Caki2 (cell line): ENCODE data around the gene TMC6. TPM values are rescaled to one million over a fixed set of nuclear protein-coding genes. Genes with fewer than 3 reads are reported as not detected.
"Not testable (repeated sequence)": the region's sequence is repeated elsewhere in the genome, so short reads cannot be mapped to it uniquely, and the experiment has no call there.

Experiments used
- DNase-seq: peaks from one replicate; pipeline ENCODE4 v3.0.0-alpha.2; 2015; ENCODE audit warnings: low read depth
- in situ Hi-C: cut with HindIII; loops from 2 replicates; pipeline ENCODE4 v1.10.0; 2016; ENCODE audit warnings: low sequenced_read_pairs, low pct_unique_long_range_greater_than_20kb, mixed read lengths
- total RNA-seq: library from RNA; depleted of rRNA; stranded (reverse); fragments of >200 nt; shearing (Covaris generic); gene quantifications from 2 replicates; pipeline ENCODE4 v1.2.3, GENCODE V29; 2014; ENCODE audit warnings: low replicate concordance

The TMC6 gene
- total RNA-seq, 1 experiment from 2014 or later: 31.4 TPM

- in situ Hi-C loops: no loop called here
- DNase-seq: no peak
These were observed 12.1 kb downstream of the TMC6 start for GRCh38 chr17:78116411-78116810.

DNA sequence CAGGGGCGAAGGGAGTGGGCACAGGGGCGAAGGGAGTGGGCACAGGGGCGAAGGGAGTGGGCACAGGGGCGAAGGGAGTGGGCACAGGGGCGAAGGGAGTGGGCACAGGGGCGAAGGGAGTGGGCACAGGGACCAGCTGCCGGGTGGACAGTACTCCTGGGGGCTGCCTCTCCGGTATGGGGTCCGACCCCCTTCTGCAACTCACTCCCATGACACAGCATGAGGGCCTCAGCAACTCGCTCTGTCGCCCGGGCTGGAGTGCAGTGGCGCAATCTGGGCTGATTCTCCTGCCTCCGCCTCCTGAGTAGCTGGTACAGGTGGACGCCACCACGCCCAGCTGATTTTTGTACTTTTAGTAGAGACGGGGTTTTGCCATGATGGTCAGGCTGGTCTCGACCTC is 12.8 kb downstream of the TMC6 start:
- DNase-seq, in situ Hi-C loops: not testable (repeated sequence)

DNA sequence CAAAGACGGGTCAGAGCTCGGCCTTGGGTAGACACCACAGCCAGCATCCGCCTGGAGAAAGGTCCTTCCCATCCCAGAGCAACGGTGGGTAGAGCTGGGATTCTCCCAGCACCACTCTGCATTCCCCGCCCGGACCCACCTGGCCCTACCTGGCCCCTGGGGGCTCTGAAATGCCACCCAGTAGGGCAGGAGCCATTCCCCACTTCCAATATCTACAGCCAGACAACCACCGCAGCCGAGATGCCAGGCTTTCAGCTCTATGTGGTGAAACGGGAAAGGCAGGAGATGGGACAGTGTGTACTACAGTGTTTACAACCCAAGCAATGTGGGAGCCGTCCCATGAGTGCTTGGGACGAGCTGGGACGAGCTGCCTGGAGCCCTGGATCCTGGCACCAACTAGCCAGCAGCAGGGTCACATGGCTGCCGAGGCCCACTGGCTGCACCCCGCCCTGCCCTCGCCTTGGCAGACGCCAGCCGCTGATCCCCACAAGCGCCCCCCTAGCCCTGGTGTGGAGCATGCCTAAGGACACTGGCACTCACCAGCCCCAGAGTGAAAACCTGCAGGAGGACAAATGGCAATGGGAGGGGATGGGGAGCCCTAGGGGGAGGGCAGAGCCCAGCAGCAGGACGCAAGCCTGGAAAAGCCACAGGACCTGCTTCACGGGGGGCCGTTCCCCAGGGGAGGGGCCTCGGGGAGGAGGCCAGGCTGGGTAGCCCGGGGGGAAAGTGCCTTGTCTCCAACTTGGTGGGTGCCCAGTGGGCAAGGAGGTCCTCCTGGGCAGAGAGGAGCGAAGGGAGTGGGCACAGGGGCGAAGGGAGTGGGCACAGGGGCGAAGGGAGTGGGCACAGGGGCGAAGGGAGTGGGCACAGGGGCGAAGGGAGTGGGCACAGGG is 13.5 kb downstream of the TMC6 start:
- DNase-seq: no peak
- in situ Hi-C loops: no loop called here

- in situ Hi-C loops: no loop called here
- DNase-seq: no peak
These were observed 14.5 kb downstream of the TMC6 start for GRCh38 chr17:78113804-78114785.

DNA sequence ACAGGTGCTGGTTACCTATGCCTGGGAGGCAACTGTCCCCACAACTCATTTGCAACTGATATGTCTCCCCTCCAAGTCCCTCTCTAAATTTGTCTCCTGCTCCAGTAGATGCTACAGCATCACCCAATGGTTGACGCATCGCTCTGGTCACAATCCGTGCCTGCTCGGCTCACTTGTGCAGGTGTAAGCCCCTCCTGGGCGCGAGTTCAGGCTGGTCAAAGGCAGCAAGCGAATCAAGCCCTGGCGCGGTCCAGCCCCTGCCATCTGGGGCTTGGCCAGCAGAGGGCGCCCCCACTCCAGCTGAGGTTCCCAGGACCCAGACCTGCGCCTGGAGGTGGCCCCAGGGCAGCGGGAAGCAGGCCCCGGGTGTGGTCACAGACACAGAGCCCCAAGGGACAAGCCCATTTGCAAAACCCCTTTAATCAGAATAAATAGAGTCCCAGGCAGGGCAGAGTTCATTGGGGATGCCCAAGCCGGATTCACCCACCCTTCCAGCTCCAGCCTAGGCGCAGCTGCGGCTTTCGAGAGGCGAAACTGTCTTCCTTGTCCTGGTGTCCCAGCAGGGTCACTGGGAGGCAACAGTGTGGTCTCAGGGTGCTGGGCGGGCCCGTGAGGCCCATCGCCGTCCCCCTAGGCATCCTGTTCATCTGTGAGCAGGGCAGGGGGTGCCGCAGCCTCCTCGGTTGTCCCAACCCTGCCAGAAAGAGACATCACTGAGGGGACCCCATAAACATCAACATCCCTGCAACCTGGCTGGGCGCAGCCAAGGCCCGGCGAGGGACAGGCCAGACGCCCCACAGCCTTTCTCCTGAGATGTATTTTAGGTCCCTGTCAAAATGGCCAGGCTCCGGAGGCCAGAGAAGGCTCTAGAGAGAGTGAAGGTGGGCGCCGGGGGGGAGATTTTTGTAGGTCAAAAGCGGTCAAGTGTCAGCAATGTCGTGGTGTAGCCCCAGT is 15.8 kb downstream of the TMC6 start:
- peak; percentile 54 for DNase-seq
- in situ Hi-C loops: no loop called here

- DNase-seq: no peak
- in situ Hi-C loops: no loop called here
These were observed 16.6 kb downstream of the TMC6 start for GRCh38 chr17:78111727-78112517.

- in situ Hi-C loops: no loop called here
These were observed 17.4 kb downstream of the TMC6 start for GRCh38 chr17:78111016-78111726.

GRCh38 chr17:78110363-78111015 is 18.1 kb downstream of the TMC6 start:
- in situ Hi-C loops: no loop called here

More at GRCh38 chr17:78111016-78111726, 17.4 kb downstream of the TMC6 start:
- no peak for DNase-seq

DNA sequence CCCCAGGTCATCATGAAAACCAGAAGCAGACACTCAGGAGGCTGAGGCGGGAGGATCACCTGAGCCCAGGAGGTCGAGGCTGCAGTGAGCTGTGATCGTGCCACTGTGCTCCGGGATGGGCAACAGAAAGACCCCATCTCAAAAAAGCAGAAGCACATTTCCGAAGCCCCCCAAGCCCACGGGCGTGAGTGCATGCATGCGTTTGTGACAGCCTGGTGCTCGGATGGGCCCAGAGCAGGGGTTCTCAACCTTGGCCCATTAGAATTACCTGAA is 19.1 kb downstream of the TMC6 start:
- in situ Hi-C loops: no loop called here
- no peak for DNase-seq

More at GRCh38 chr17:78110363-78111015, 18.1 kb downstream of the TMC6 start:
- no peak for DNase-seq

DNA sequence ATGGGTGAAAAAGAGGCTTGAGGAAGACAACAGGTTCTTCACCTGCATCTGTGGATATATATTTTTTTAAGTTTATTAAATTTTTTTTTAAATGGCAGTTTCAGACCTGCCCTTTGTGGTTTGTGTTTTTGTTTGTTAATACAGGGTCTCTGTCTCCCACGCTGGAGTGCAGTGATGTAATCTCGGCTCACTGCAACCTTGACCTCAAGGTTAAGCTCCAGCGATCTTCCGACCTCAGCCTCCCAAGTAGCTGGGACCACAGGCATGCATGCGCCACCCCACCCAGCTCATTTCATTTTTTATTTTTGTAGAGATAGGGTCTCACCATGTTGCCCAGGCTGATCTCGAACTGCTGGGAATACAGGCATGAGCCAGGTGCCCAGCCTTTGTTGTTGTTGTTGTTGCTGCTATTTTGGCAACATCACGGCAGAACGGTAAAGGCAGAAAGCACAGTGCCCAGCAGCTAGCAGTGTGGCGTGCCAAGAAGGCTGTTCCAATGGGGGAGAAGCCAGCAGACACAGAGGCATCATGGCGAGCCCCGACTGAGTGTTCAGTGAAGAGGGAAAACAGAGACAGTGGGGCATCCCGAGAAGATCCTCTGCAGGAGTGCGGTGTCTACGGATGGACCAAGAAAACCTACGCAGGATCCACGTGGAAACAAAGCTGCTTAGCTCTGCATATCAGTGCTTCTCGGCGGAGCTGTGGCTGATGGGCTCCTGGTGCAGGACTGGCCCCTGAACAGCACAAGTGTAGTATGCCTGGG is 19.6 kb downstream of the TMC6 start:
- in situ Hi-C loops: no loop called here
- DNase-seq: no peak

DNA sequence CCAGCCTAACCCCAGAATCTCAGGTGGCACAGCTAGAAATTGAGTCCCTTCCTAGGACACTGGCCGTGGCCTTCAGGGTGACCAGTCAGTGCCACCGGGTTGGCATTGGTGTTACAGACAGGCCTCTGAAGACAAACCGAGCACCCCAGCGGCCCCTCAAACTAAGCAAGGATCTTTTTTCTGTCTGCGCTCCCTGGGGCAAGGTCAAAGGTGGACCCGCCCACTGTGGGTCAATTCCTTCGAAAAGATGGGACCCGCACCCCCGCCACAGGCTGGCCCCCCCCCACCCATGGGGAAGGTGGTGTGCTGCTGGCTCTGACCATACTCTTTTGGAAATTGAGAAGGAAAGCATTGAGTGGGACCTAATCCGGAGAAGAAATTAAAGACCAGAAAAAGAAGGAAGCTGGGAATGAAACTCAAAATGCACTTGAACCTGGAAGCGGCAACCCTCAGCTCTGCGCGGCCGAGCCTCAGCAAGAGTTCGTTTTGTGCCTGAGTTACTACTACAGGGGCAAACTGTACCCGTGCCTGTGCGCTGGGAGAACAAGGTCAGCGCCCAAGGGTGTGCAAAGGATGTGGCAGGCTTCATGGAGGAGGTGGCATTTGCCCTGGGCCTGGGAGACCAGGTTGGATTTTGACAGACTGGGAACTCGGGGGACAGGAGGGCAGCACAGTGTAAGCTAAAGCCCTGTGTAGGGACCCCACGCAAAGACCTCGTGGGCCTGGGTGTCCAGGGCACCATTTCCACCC is 20.4 kb downstream of the TMC6 start:
- DNase-seq: no peak
- in situ Hi-C loops: no loop called here

DNA sequence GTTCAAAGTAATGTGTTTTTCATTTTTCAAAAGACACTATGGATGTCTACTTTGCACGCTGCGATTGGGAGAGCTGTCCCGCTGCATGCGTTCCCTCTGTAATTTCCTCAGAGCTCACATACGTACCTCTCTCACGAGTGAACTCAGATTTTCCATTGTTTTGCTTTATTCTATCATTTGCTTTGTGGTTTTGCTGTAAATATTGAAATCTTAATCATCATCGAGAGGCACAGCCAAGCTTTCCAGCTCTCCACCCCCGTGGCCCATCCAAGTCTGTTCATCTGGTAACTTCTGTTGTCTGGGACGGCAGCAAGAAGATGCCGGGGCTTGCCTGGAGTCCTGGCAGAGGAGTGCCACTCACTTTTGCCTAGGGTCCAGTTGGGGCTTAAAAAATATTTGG is 21.1 kb downstream of the TMC6 start:
- in situ Hi-C loops: no loop called here

GRCh38 chr17:78106211-78106610 is 22.3 kb downstream of the TMC6 start:
- no peak for DNase-seq
- in situ Hi-C loops: no loop called here

More for the DNA sequence above, 21.1 kb downstream of the TMC6 start:
- no peak for DNase-seq

DNA sequence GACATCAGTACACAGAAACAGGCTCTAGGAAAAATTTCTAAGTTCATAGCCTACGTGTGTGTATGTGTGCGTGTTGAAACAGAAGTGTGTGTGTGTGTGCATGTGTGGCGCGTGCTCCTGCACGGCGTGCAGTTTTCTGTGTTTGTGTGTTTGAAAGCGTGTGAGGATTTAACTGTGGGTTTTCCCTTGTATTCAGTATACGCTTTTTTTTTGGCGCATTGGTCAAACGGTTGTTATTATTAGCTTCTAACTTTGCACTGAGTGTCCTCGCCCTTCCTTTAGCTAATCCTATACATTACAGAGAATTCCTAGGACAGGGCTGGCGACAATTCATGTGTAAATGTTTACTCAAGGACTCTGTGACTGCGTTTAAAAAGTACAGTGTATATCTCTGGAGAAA is 23.0 kb downstream of the TMC6 start:
- in situ Hi-C loops: no loop called here
- DNase-seq: no peak

GRCh38 chr17:78105101-78105500 is 23.5 kb downstream of the TMC6 start:
- DNase-seq: no peak
- in situ Hi-C loops: no loop called here
